IMR-90 (cell line): ENCODE results near the gene FKBP14.

ENCODE experiments used
- CTCF ChIP-seq: conservative IDR thresholded peaks from 2 replicates; pipeline ENCODE4 v1.5.1; 2012; ENCODE audit warnings: mild to moderate bottlenecking, low read depth, low read length, improper control_type of control experiment
- POLR2A ChIP-seq: IDR thresholded peaks from 2 replicates; pipeline ENCODE4 v1.6.1; 2012; ENCODE audit warnings: mild to moderate bottlenecking, low read depth, low read length
- RAD21 ChIP-seq: IDR thresholded peaks from 2 replicates; pipeline ENCODE4 v1.6.1; 2012; ENCODE audit warnings: low read length, improper control_type of control experiment
- SMC3 ChIP-seq: fragments of 150-350 bp; IDR thresholded peaks from 2 replicates; pipeline ENCODE4 v1.6.1; 2016; ENCODE audit warnings: low read depth, mild to moderate bottlenecking, antibody characterized with exemption, low read length, moderate library complexity
- TF ChIP-seq, protein P1 (sequence below): fragments of 150-350 bp; IDR thresholded peaks from 2 replicates; pipeline ENCODE4 v1.6.1; 2017; ENCODE audit warnings: mild to moderate bottlenecking, antibody characterized with exemption, low read length, low read depth

- TF ChIP-seq RAD21 (no peak), SMC3 (no peak), POLR2A (no peak), CTCF (no peak)
- TF ChIP-seq, protein P1, sequence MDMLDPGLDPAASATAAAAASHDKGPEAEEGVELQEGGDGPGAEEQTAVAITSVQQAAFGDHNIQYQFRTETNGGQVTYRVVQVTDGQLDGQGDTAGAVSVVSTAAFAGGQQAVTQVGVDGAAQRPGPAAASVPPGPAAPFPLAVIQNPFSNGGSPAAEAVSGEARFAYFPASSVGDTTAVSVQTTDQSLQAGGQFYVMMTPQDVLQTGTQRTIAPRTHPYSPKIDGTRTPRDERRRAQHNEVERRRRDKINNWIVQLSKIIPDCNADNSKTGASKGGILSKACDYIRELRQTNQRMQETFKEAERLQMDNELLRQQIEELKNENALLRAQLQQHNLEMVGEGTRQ, result no peak
These were observed 42.8 kb upstream of the FKBP14 start for GRCh38 chr7:30069096-30069867.
